LNCAP (cell line): ENCODE measurements around the gene CCDC81.

Experiments
- CTCF ChIP-seq: fragments of 450-650 bp; IDR thresholded peaks from 2 replicates; pipeline ENCODE4 v1.5.1; 2017; ENCODE audit warnings: mild to moderate bottlenecking

The CCDC81 gene

GRCh38 chr11:86435711-86436110, 61.0 kb downstream of the CCDC81 start:
- no peak for TF ChIP-seq CTCF

GRCh38 chr11:86438685-86439084, 64.0 kb downstream of the CCDC81 start:
- no peak for TF ChIP-seq CTCF

- no peak for TF ChIP-seq CTCF
Measured at GRCh38 chr11:86440305-86440716, 65.6 kb downstream of the CCDC81 start.

GRCh38 chr11:86440843-86441242, 66.2 kb downstream of the CCDC81 start:
- TF ChIP-seq CTCF, result no peak

GRCh38 chr11:86442420-86442819, 67.7 kb downstream of the CCDC81 start:
- no peak for TF ChIP-seq CTCF

- no peak for TF ChIP-seq CTCF
Measured at GRCh38 chr11:86442827-86443226, 68.1 kb downstream of the CCDC81 start.

GRCh38 chr11:86443415-86443814, 68.7 kb downstream of the CCDC81 start:
- TF ChIP-seq CTCF, result no peak

GRCh38 chr11:86444981-86445380, 70.3 kb downstream of the CCDC81 start:
- no peak for TF ChIP-seq CTCF
